Skin epidermis (tissue), 12 donors: ENCODE measurements around the gene SDF2L1.
A peak's percentile ranks its signal among the peaks of the same experiment; 100 is the strongest.
"Not testable (repeated sequence)": the region's sequence is repeated elsewhere in the genome, so short reads cannot be mapped to it uniquely, and the experiment has no call there.

Experiments used
- H3K27ac ChIP-seq, 21 experiments: fragments of 200-600 bp; sonication (generic) in 11 of 21; one replicate each; pipeline ENCODE4 v1.5.0; 2020; ENCODE audit warnings: mild to moderate bottlenecking in 3 of 21, inconsistent platforms in 2 of 21, moderate library complexity in 2 of 21
- H3K4me3 ChIP-seq, 7 experiments: fragments of 200-600 bp; sonication (generic) in 2 of 7; one replicate each; pipeline ENCODE4 v1.5.0; 2020; ENCODE audit warnings: inconsistent platforms in 2 of 7, mild to moderate bottlenecking in 2 of 7, moderate library complexity in 1 of 7

Gene SDF2L1

GRCh38 chr22:21641789-21642583 is at the start of gene SDF2L1:
Gene SDF2L1, plus strand, starts transcription at chr22:21642302. Its CDS starts 35 bp downstream, at chr22:21642337.
- Histone ChIP-seq H3K27ac (peak within 1 kb of the TSS; percentile 15 to 82 (median 64)), H3K4me3 (peak within 1 kb of the TSS; percentile 53 to 81 (median 71))

- Histone ChIP-seq H3K27ac (no peak overlapping the region), H3K4me3 (no peak overlapping the region)
Observed at GRCh38 chr22:21592422-21592821, 49.7 kb upstream of the SDF2L1 start.

GRCh38 chr22:21593406-21594232 is 48.5 kb upstream of the SDF2L1 start:
- Histone ChIP-seq H3K4me3 (no peak overlapping the region), H3K27ac (no peak overlapping the region)

- Histone ChIP-seq H3K27ac (no peak overlapping the region), H3K4me3 (no peak overlapping the region)
Observed at GRCh38 chr22:21594865-21595452, 47.1 kb upstream of the SDF2L1 start.

GRCh38 chr22:21596356-21597135 is 45.6 kb upstream of the SDF2L1 start:
- not testable (repeated sequence) for H3K4me3 ChIP-seq, H3K27ac ChIP-seq

- Histone ChIP-seq H3K4me3 (no peak overlapping the region), H3K27ac (no peak overlapping the region)
Observed at GRCh38 chr22:21598302-21598701, 43.8 kb upstream of the SDF2L1 start.

GRCh38 chr22:21599053-21599893 is 42.8 kb upstream of the SDF2L1 start:
- Histone ChIP-seq H3K27ac (no peak overlapping the region), H3K4me3 (no peak overlapping the region)

- no peak overlapping the region for H3K4me3 ChIP-seq
- no peak overlapping the region for H3K27ac ChIP-seq
Observed at GRCh38 chr22:21602579-21602978, 39.5 kb upstream of the SDF2L1 start.

- no peak overlapping the region for H3K27ac ChIP-seq
- H3K4me3 ChIP-seq: no peak overlapping the region
Observed at GRCh38 chr22:21603973-21604372, 38.1 kb upstream of the SDF2L1 start.

GRCh38 chr22:21605887-21606564 is 36.1 kb upstream of the SDF2L1 start:
- H3K4me3 ChIP-seq: no peak overlapping the region

GRCh38 chr22:21606775-21607174 is 35.3 kb upstream of the SDF2L1 start:
- no peak overlapping the region for H3K27ac ChIP-seq
- H3K4me3 ChIP-seq: no peak overlapping the region

More at GRCh38 chr22:21605887-21606564, 36.1 kb upstream of the SDF2L1 start:
- H3K27ac ChIP-seq: no peak overlapping the region

GRCh38 chr22:21609556-21610157 is 32.4 kb upstream of the SDF2L1 start:
- H3K4me3 ChIP-seq, H3K27ac ChIP-seq: not testable (repeated sequence)

- H3K27ac ChIP-seq: no peak overlapping the region
- no peak overlapping the region for H3K4me3 ChIP-seq
Observed at GRCh38 chr22:21611210-21611977, 30.7 kb upstream of the SDF2L1 start.

- Histone ChIP-seq H3K4me3 (no peak overlapping the region), H3K27ac (no peak overlapping the region)
Observed at GRCh38 chr22:21612858-21613257, 29.2 kb upstream of the SDF2L1 start.

- H3K4me3 ChIP-seq: no peak overlapping the region
- H3K27ac ChIP-seq: no peak overlapping the region
Observed at GRCh38 chr22:21613553-21614233, 28.4 kb upstream of the SDF2L1 start.

GRCh38 chr22:21615731-21616130 is 26.4 kb upstream of the SDF2L1 start:
- no peak overlapping the region for H3K27ac ChIP-seq
- no peak overlapping the region for H3K4me3 ChIP-seq

GRCh38 chr22:21617337-21617736 is 24.8 kb upstream of the SDF2L1 start:
- not testable (repeated sequence) for H3K27ac ChIP-seq

More at GRCh38 chr22:21617337-21617736, 24.8 kb upstream of the SDF2L1 start:
- H3K4me3 ChIP-seq: not testable (repeated sequence)
